Effector CD8-positive, alpha-beta T cell (primary cell): ENCODE results near the gene DRD2.

ENCODE experiments used
- DNase-seq: peaks from one replicate; lab custom pipeline; 2025; lab: John Stamatoyannopoulos, UW

The DRD2 gene

DNA sequence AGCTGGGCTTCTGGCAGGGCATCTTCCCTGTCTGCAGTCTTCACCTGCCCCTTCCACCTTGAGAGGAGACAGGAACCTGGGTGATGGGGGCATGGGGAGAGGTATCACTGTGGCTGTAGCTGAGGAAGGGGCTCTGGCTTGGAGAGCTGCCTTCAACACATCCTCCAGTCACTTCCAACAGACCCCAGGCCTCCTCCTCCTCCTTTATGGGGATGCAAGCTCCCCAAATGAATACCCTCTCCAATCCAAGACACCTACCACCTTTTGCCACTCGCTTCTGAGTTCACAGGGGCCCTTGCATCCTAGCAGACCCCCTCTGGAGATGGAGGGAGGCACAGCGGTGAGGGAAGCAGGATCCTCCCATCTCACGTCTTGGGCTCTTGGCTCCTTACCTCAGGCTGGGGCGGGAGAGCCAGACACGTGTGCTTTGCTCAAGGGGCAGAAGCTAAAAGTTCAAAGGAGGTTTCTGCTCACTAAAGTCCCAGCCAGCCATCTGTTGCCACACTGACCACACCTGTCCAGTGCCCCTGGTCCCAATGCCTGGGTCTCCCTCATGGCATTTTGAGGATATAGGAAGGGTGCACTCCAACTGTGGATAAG lies 74.5 kb downstream of the DRD2 start:
- no peak for DNase-seq

DNA sequence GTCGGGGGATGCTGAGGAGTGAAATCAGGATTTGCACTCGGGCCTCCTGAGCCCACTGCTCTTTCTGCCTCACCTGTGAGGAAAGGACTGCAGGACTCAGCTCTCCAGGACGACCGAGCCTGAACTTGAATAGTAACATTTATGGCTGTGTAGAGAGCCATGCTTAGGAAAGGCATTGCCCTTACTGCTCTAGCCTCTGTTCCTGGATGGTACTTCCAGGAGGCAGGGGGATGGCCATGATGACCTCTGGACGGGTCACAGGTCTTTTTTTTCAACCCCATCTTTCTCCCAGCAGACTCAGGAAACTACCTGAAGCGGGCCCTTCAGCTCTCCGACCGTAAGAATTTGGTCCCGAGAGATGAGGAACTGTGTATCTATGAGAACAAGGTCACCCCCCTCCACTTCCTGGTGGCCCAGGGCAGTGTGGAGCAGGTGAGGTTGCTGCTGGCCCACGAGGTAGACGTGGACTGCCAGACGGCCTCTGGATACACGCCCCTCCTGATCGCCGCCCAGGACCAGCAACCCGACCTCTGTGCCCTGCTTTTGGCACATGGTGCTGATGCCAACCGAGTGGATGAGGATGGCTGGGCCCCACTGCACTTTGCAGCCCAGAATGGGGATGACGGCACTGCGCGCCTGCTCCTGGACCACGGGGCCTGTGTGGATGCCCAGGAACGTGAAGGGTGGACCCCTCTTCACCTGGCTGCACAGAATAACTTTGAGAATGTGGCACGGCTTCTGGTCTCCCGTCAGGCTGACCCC lies 76.3 kb downstream of the DRD2 start:
- no peak for DNase-seq

DNA sequence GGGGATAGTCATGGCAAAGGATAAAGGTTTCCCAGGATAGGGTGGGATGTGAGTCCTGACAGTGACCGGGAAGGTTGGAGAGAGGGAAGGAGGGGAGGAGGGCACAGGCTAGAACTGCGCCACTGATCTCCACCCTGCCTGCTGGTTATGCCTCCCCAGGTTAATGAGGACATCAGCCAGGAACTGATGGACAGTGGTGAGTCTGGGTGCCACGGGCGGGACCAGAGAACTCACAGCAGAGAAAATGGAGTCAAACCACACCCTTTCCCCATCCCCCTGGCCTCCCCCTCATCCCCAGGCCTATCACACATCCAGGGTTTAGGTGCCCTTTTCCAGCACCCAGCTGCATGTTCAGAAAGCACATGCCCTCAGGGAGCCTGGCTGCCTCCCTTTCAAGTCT lies 77.4 kb downstream of the DRD2 start:
- no peak for DNase-seq

DNA sequence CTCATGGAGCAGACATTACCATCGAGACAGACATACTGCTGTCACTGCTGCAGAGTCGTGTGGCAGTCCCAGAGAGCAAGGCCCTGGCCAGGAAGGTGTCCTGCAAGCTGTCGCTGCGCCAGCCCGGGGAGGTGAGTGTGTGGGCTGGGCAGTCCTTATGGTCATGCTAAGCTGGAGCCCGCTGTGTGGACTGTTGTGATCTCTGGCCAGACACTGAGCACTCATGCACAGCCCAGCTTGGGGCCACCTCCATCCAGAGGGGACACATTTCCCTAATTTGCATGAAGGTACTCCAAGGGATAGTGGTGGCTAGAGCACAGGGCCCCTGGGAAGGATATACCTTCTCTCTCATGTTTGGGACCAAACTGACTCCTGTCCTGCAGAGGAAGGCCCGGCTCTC lies 78.0 kb downstream of the DRD2 start:
- no peak for DNase-seq

DNA sequence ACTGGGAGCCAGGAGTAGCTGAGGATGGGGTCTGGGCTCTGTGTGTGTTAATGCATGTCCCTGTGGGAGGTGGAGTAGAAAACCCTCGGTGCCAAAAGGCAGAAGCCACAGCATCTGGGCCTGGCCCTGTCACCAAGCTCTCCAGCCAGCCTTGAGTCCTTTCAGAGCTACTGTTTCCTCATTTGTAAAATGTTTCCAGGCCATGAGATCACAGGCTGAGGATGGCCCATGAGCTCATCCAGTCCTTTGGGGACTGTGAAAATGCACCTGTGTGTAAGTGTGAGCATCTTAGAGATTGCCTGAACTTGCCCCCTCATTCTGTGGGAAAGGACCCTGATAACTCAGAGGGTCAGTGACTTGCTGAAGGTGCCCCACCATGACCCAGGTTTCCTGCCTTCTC lies 78.5 kb downstream of the DRD2 start:
- no peak for DNase-seq

DNA sequence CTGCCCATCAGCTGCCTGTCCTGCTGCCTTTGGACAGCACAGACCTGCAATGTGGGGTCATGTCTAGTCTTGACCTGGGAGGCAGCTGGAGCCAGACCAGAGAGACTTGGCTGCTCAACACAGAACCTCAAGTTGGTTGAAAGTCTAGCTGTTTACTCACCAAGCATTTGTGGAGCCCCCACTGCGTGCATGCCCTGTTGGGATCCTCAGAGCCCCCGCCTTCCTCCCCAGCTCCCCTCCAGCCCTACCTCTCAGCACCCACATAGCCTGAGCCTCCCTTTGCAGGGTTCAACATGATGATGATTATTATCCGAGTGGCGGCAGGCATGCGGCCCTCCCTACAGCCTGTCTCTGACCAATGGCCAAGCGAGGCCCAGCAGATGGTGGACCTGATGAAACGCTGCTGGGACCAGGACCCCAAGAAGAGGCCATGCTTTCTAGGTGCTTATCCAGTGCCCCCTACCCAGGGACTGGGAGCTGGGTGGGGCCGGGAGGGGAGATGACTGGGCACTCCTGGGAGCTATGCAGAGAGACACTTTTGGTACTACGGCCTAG lies 79.3 kb downstream of the DRD2 start:
- DNase-seq = no peak

DNA sequence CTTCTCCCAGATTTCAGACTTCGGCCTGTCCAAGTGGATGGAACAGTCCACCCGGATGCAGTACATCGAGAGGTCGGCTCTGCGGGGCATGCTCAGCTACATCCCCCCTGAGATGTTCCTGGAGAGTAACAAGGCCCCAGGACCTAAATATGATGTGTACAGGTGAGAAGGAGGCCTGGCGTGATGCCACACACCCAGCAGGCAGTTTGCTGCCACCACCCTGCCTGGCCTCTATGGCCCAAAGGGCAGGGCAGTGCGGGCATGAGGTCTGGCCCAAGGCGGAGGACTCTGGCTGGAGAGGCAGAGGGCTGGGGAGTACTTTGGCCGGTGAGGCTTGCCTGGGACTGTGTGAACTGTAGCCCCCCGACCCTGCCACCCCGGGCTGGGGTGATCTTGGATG lies 80.3 kb downstream of the DRD2 start:
- no peak for DNase-seq

DNA sequence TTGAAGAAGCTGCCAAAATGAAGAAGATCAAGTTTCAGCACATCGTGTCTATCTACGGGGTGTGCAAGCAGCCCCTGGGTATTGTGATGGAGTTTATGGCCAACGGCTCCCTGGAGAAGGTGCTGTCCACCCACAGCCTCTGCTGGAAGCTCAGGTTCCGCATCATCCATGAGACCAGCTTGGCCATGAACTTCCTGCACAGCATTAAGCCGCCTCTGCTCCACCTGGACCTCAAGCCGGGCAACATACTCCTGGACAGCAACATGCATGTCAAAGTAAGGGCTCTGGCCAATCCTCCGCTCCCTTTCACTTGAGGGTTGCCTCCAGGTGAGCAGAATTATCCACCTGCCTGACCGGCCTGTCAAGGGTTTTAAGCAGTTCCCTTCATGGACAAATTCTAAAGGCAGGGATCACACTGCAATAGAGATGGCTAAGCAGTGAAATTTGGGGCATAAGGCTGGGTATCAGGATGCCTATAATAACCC lies 81.7 kb downstream of the DRD2 start:
- no peak for DNase-seq

DNA sequence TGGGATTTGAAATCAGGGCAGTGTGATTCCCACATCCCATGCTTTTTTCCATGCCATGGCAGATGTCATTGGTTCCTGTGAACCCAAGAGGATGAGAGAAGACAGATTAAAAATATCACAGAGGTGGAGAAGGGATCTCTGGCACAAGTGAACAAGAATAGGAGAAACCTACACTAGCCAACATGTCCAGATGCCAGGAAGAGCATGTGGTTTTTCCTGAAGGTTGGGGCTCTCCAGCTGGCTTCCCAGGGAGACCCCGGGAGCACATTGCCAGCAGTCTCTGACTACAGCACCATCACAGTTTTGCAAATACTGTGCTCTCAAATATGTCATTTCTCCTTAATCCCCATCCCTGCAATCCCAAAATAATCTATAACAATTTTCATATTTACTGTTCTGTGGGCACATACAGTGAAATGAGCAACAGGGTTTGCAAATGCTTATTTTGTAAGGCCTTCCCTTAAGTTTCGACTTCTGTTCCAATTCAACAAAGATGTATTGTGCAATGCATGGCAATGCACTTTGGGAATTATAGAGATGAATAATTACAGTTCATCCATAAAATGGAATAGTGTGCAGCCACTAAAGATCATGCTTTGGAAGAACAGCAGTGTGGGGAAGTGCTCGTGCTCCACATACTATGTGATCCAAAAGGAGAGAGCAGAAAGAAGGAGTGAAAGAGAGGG lies 82.8 kb downstream of the DRD2 start:
- no peak for DNase-seq

DNA sequence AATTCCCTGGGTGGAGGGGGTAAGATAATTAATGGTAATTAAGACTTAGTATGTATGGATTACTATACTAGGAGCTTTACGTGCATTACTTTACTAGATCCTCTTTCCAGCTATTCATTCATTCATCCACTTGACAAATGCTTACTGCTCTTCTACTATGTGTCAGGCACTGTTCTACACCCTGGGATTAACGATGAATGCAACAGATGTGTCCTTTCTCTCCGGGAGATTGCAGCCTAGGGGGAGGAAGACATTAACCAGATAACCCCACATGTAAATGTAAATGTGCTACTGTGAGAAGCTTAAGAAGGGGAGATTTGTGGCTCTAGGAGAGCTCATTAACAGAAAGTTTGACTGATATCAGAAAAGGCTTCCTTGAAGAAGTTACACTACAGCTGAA lies 85.9 kb downstream of the DRD2 start:
- no peak for DNase-seq

DNA sequence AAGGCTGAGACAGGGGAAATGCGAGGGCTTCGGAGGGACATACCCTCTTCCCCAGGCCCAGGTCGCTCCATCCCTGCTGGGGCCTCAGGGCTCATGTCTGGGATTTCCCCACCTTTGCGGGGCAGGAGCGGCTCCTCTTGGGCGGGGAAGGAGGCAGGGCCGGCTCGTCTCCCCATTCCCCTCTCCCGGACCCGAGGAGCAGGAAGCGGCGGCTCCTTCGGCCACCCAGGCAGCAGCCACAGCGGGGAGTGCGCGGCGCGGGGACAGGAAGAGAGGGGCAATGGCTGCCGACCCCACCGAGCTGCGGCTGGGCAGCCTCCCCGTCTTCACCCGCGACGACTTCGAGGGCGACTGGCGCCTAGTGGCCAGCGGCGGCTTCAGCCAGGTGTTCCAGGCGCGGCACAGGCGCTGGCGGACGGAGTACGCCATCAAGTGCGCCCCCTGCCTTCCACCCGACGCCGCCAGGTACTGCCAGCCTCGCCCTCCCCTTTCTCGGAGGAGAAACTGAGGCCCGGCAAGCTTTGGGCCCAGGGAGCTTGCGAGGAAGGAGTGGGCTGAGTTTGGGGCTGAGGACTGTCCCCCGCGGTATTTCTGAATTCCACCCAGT lies 87.5 kb downstream of the DRD2 start, which contains the start of gene ANKK1:
TSS of gene ANKK1 (plus strand) at position 175 of the 607 bp plus-strand sequence. CDS start at position 281, 106 bp downstream.
- no peak for DNase-seq

DNA sequence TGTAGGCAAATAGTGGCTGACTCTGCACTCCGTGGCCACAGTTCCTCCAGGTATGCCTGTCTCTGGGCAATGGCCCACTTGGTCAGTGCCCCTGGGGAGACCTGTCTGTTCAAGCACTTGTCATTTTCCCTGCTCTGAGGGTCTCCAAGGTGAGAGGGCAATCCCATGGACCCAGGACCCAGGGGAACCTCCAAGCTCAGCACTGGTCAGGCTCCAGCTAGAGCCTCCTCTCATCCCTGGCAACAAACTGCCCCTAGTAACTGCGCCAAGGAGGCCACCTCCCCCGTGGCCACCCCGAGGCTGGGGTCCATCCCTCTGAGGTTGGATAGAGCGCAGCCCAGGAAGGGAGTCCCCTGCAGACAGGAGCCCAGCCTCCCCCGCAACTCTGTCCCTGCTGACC lies 88.3 kb downstream of the DRD2 start:
- no peak for DNase-seq

DNA sequence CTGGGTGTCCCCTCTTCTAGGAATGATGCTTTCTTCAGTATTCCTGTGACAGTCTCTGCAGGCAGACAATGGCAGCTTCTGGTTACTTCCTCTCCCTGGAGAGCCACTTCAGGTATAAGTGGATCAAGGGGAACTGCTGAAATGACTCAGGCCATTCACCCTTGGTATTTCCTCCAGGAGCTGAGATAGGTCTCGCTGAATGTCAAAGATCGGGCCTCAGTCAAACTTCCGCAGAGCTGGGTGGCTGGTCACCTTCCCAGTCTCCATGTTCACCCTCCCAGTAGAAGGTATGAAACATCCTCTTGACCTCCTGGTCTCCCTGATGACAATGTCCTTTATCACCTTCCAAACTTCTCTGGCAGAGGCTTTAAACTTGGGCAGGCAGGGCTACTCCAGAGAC lies 89.4 kb downstream of the DRD2 start:
- no peak for DNase-seq

DNA sequence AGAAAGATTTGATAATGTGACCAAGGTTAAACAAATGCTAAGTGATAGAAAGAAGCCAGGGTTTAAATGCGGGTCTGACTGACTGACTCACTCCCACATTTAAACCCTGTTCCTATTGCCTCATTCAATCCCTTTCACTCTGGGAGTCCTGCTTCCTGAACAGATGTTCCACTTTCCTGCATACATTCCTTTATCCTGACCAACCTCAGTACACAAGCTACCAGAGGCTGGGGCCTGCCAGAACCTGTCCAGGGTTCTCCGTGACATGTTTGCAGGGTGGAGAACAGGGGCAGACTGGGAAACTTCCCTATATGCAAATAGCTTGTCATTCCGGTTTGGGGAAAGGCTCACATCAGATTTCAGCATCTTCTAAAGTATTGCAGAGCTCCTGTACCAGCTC lies 90.6 kb downstream of the DRD2 start:
- DNase-seq = no peak

DNA sequence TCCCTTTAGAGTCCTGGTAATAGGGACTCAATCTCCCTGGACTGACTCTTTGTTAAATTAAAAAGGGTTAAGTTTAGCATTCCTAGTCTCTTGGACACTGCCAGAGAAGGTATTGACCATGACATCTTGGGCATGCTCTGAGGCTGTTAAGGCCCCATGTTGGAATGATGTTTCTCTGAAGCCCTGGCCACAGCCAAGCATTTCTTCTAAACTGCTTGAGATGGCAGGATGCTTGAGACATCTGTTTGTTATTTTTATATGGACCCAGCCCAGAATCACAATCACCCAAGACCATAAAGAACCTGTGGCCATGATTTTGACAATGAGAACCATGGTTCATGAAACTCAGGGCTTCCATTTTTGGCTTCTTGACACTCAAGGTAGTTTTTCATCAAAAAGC lies 93.1 kb downstream of the DRD2 start:
- no peak for DNase-seq

DNA sequence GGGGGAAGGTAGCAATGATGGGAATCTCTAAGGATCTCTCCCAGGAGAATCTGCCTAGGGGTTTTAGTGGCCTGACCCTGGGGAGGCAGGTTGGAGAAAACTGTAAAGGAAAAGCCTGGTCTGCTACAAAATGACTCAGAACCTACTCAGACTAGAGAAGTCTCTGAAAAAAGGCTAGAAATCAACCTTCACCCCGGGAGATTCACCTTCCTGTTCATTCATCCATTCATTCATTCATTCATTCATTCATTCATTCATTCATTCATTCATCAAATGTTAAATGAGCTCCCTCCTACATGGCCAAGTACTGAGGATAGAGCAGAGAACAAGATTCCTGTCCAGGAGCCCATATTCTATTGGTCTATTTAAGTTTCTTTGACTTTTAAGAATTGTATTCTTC lies 96.5 kb downstream of the DRD2 start:
- no peak for DNase-seq

DNA sequence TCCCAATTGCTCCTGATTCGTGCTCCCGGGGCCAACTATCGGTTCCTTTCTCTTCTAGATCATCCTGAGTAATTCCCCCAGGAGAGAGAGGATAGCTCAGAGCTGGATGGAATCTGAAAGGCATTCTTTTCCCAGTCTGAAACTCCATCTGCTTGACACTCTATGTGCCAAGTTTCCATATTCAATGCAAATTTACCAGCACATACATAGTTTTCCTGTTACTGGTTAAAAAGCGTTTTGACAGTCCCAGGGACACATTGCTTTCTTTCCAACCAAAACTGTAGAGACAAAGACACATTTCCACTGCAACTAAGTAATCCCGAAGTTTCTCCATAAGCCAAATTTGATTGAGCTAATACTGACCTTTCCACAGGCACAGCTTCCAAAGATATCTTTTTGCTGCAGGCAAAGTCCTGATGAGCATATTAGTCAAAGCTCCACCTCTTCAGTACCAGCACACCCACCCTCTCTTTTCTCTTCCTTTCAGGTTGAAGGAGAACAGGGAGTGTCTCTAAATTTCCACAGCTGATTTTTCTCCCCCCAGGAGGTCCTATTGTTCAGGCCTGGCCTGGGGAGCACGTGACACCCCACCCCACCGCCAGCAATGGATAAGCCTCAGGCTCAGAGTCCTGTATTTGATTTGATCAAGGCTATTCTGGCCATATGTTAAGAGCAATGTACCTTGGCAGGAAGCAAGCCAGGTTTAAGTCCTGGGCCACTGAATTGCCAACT lies 97.4 kb downstream of the DRD2 start:
- no peak for DNase-seq

DNA sequence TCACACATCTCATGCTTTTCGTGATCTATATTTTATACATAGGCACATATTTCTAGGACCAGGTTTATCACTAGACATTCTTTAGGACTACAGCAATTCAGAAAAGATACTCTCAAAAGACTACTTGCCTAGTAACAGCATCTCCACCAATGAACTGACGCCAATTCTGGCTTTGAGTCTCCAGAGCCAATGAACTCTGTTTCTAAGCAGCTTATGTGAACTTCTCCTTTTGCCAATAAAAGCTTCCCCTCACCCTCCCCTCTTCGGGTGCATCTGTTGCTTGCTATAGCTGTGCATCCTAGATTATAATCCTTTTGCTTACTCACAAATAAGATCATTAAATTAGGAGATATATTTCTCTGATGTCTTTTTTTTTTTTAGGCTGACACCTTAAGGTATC lies 99.0 kb downstream of the DRD2 start:
- no peak for DNase-seq

DNA sequence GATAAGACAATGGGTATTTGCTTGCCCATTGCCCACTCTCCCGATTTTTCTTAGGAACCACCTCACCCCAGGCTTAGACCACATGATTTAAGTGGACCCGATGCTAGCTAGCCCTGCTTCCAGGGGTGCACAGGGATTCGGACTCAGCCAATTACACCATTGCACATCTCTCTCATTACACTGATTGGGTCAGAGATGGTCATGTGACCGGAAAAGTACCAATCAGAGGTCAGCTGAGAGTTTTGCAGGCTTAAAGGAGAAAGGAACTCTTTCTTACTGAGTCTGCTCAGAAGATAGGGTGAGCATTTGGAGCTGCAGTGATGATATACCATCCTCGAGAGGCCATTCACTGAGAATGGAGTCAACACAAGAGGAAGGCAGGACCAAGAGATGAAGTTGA lies 99.8 kb downstream of the DRD2 start:
- DNase-seq = no peak

DNA sequence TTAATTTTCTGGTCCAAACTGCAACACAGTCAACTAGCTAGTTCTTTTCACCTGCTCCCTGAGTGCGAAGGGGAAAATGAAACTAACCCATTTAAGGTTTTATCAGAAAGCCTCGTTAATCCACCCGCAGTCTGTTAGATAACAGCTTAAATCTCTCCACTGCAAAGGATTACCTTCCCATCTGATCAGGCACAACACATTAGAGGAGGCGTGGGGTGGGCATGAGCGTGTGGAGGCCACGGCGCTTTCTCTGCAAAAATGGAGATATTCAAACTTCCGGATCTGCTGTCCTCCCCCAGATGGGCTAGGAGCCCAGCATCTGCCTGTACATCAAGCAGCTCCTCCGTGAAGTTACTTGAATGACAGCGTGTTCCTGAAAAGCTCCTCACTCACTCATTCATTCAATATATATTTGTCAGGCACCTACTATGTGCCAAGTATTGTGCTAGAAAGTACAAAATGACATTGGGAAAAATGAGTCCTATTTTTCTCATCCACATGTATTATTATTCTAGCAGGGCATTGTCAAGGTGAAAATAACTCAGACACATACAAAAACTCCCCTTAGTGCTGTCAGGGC lies 101.1 kb downstream of the DRD2 start:
- no peak for DNase-seq

DNA sequence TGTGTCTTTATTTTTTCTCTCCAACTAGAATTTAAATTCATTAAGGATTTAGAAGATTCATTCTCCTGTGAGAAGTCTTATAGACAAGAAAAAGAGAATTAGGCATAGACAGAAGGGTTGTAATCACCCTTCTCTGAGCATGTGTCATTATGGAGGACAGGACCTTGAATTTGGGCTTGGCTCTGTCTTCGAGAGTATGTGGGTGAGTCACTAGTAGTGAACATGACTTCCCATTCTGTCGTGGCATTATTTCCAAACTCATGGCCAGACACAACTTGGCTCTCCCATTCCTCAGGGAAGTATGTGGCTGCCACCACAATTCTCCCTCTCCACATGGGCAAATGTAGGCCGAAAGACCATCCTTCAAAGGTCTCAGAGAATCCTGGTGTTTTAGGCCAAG lies 101.9 kb downstream of the DRD2 start:
- DNase-seq = no peak
